BJ (cell line): Measurements from ENCODE around the gene NEMP2. TPM values are rescaled to one million over a fixed set of nuclear protein-coding genes. Genes with fewer than 3 reads are reported as not detected.

Source experiments
- CTCF ChIA-PET: fragments of 350-600 bp; formaldehyde crosslinking; extraction: SDS; loops from one replicate; lab custom pipeline; 2021; ENCODE audit warnings: antibody characterized with exemption, inconsistent platforms; lab: Yijun Ruan, JAX
- POLR2A ChIA-PET: fragments of 300-600 bp; sonication (Branson Sonifier 250); formaldehyde crosslinking; extraction: SDS; loops from one replicate; lab custom pipeline; 2021; ENCODE audit warnings: antibody characterized with exemption; lab: Charles Lee
- DNase-seq: peaks from one replicate; pipeline ENCODE4 v3.0.0-alpha.2; 2011; ENCODE audit warnings: low read depth
- H3K27me3 ChIP-seq: 2 replicates; pipeline ENCODE4 v1.6.0; 2011; ENCODE audit warnings: low read length; ENCODE audit not compliant: control insufficient read depth, insufficient read depth
- H3K36me3 ChIP-seq: 2 replicates; pipeline ENCODE4 v1.5.1; 2011; ENCODE audit warnings: low read length; ENCODE audit not compliant: control insufficient read depth, insufficient read depth
- H3K4me3 ChIP-seq: 2 replicates; pipeline ENCODE4 v1.5.1; 2011; ENCODE audit warnings: low read depth, mild to moderate bottlenecking, control low read depth, low read length
- CTCF ChIP-seq: IDR thresholded peaks from 2 replicates; pipeline ENCODE4 v1.5.1; 2011; ENCODE audit warnings: low read depth, mild to moderate bottlenecking, control low read depth, inconsistent platforms, low read length, moderate library complexity; ENCODE audit not compliant: insufficient read depth
- polyA plus RNA-seq: library from polyadenylated mRNA; depleted of rRNA; stranded (reverse); fragments of >200 nt; gene quantifications from 2 replicates; pipeline ENCODE4 v1.2.3, GENCODE V29; 2011

NEMP2 gene
- polyA plus RNA-seq, 1 experiment: 2.1 TPM

GRCh38 chr2:190538201-190538600 lies 3.7 kb upstream of the NEMP2 start:
- Histone ChIP-seq H3K27me3 (no peaks in the 10 kb centered on the region), H3K4me3 (no peak overlapping the region), H3K36me3 (no peaks in the 10 kb centered on the region)
- no peak for DNase-seq
- no peak for TF ChIP-seq CTCF
- ChIA-PET CTCF (no interaction called here), POLR2A (no interaction called here)

- H3K27me3 ChIP-seq: no peaks in the 10 kb centered on the region
- H3K36me3 ChIP-seq: no peaks in the 10 kb centered on the region
- no peak for TF ChIP-seq CTCF
- ChIA-PET CTCF (no interaction called here), POLR2A (no interaction called here)
- no peak overlapping the region for H3K4me3 ChIP-seq
- no peak for DNase-seq
Observed at GRCh38 chr2:190537765-190538164, 3.2 kb upstream of the NEMP2 start.

- no peak for TF ChIP-seq CTCF
- Histone ChIP-seq H3K4me3 (no peak overlapping the region), H3K27me3 (no peaks in the 10 kb centered on the region), H3K36me3 (no peaks in the 10 kb centered on the region)
- no peak for DNase-seq
- ChIA-PET CTCF (no interaction called here), POLR2A (no interaction called here)
Observed at GRCh38 chr2:190535586-190535985, 1.1 kb upstream of the NEMP2 start.

- Histone ChIP-seq H3K27me3 (no peaks in the 10 kb centered on the region), H3K4me3 (peak overlapping the region; percentile 61), H3K36me3 (no peaks in the 10 kb centered on the region)
- ChIA-PET POLR2A (no interaction called here), CTCF (no interaction called here)
- TF ChIP-seq CTCF: no peak
- DNase-seq: no peak
Observed at GRCh38 chr2:190535121-190535439, 558 bp upstream of the NEMP2 start.

DNA sequence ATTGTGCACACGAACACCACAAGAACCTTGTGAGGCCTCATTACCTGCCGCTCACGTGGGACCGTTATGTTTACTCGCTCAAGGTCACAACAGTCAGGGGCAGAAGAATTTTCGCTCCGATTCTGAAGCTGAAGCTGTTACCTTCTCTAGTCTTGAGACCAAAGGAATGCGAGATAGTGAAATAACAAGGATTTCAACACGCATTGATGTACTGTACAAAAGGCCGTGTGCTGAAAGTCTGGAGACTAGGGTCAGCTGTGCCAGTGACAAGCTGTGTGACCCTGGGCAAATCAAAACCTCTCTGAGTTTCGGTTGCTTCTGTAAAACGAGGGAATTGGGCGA lies 583 bp downstream of the NEMP2 start:
- DNase-seq: no peak
- H3K36me3 ChIP-seq: no peaks in the 10 kb centered on the region
- H3K27me3 ChIP-seq: no peaks in the 10 kb centered on the region
- POLR2A ChIA-PET: interaction anchor here (0.6 kb wide), 1 partner anchor 112 kb away, joined by 5 read pairs; no protein-coding TSS in a partner anchor
- no peak for TF ChIP-seq CTCF
- CTCF ChIA-PET: interaction anchor here (0.8 kb wide), 1 partner anchor 140 kb away, joined by 3 read pairs; no protein-coding TSS in a partner anchor
- peak overlapping the region; percentile 61 for H3K4me3 ChIP-seq
